GM23338 (cell line): ENCODE data around the gene CGNL1. TPM values are rescaled to one million over a fixed set of nuclear protein-coding genes. Genes with fewer than 3 reads are reported as not detected.

Experiments used
- CTCF ChIP-seq, 2 experiments: fragments of 200-600 bp in 1 of 2; sonication (generic) in 1 of 2; conservative IDR thresholded peaks; 2 replicates each; pipeline versions ENCODE4 v1.5.1 to v1.6.1; 2016 to 2017; ENCODE audit warnings: antibody characterized with exemption in 2 of 2, low read depth in 2 of 2, mild to moderate bottlenecking in 2 of 2, moderate library complexity in 1 of 2
- ZNF114 ChIP-seq: fragments of 250-450 bp; sonication (Bioruptor Pico); IDR thresholded peaks from 2 replicates; pipeline ENCODE4 v1.5.0; 2020; ENCODE audit warnings: mild to moderate bottlenecking, moderate library complexity
- polyA plus RNA-seq: library from polyadenylated mRNA; unstranded; fragments of >200 nt; fragmentation: Nextera tagmentation; extraction: Ambion mirVana; gene quantifications from 2 replicates; pipeline ENCODE4 v1.2.1, GENCODE V29; 2016
- total RNA-seq: library from RNA; depleted of rRNA; stranded (reverse); fragments of >200 nt; shearing (Covaris generic); gene quantifications from 2 replicates; pipeline ENCODE4 v1.2.3, GENCODE V29; 2014
- TF ChIP-seq, protein P1 (sequence below): fragments of 250-450 bp; sonication (Bioruptor Pico); IDR thresholded peaks from 2 replicates; pipeline ENCODE4 v1.5.0; 2020; ENCODE audit warnings: mild to moderate bottlenecking, moderate library complexity
- TF ChIP-seq, protein P2 (sequence below): IDR thresholded peaks from one replicate; pipeline ENCODE4 v1.6.1; 2018; ENCODE audit warnings: antibody characterized with exemption; ENCODE audit not compliant: unreplicated experiment

CGNL1 gene
- total and polyA plus RNA-seq, 2 experiments from 2014 or later = 20.0 to 57.8 TPM

DNA sequence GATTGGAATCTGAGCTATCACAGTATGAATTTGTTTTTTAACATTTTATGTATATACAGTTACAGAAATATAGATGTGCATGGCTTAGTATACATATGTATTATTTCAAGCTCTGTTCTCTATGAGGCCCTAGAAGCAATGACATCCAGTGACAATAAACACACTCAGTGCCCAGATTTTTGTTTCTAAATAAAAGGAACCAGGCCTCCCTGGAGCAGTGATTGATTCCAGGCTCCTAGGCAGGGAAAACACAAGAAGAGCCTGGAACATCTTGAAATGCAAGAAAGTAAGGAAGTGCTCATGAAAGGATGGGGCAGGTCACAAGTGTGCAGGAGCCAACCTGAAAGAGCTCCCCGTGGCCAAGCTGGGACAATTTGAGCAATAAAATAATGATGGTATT lies 18.5 kb upstream of the CGNL1 start (continued):
- TF ChIP-seq, protein P1, sequence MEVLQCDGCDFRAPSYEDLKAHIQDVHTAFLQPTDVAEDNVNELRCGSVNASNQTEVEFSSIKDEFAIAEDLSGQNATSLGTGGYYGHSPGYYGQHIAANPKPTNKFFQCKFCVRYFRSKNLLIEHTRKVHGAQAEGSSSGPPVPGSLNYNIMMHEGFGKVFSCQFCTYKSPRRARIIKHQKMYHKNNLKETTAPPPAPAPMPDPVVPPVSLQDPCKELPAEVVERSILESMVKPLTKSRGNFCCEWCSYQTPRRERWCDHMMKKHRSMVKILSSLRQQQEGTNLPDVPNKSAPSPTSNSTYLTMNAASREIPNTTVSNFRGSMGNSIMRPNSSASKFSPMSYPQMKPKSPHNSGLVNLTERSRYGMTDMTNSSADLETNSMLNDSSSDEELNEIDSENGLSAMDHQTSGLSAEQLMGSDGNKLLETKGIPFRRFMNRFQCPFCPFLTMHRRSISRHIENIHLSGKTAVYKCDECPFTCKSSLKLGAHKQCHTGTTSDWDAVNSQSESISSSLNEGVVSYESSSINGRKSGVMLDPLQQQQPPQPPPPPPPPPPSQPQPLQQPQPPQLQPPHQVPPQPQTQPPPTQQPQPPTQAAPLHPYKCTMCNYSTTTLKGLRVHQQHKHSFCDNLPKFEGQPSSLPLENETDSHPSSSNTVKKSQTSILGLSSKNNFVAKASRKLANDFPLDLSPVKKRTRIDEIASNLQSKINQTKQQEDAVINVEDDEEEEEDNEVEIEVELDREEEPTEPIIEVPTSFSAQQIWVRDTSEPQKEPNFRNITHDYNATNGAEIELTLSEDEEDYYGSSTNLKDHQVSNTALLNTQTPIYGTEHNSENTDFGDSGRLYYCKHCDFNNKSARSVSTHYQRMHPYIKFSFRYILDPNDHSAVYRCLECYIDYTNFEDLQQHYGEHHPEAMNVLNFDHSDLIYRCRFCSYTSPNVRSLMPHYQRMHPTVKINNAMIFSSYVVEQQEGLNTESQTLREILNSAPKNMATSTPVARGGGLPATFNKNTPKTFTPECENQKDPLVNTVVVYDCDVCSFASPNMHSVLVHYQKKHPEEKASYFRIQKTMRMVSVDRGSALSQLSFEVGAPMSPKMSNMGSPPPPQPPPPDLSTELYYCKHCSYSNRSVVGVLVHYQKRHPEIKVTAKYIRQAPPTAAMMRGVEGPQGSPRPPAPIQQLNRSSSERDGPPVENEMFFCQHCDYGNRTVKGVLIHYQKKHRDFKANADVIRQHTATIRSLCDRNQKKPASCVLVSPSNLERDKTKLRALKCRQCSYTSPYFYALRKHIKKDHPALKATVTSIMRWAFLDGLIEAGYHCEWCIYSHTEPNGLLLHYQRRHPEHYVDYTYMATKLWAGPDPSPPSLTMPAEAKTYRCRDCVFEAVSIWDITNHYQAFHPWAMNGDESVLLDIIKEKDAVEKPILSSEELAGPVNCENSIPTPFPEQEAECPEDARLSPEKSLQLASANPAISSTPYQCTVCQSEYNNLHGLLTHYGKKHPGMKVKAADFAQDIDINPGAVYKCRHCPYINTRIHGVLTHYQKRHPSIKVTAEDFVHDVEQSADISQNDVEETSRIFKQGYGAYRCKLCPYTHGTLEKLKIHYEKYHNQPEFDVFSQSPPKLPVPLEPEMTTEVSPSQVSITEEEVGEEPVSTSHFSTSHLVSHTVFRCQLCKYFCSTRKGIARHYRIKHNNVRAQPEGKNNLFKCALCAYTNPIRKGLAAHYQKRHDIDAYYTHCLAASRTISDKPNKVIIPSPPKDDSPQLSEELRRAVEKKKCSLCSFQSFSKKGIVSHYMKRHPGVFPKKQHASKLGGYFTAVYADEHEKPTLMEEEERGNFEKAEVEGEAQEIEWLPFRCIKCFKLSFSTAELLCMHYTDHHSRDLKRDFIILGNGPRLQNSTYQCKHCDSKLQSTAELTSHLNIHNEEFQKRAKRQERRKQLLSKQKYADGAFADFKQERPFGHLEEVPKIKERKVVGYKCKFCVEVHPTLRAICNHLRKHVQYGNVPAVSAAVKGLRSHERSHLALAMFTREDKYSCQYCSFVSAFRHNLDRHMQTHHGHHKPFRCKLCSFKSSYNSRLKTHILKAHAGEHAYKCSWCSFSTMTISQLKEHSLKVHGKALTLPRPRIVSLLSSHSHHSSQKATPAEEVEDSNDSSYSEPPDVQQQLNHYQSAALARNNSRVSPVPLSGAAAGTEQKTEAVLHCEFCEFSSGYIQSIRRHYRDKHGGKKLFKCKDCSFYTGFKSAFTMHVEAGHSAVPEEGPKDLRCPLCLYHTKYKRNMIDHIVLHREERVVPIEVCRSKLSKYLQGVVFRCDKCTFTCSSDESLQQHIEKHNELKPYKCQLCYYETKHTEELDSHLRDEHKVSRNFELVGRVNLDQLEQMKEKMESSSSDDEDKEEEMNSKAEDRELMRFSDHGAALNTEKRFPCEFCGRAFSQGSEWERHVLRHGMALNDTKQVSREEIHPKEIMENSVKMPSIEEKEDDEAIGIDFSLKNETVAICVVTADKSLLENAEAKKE (CRISPR knock-in tag) = no peak
- TF ChIP-seq, protein P2, sequence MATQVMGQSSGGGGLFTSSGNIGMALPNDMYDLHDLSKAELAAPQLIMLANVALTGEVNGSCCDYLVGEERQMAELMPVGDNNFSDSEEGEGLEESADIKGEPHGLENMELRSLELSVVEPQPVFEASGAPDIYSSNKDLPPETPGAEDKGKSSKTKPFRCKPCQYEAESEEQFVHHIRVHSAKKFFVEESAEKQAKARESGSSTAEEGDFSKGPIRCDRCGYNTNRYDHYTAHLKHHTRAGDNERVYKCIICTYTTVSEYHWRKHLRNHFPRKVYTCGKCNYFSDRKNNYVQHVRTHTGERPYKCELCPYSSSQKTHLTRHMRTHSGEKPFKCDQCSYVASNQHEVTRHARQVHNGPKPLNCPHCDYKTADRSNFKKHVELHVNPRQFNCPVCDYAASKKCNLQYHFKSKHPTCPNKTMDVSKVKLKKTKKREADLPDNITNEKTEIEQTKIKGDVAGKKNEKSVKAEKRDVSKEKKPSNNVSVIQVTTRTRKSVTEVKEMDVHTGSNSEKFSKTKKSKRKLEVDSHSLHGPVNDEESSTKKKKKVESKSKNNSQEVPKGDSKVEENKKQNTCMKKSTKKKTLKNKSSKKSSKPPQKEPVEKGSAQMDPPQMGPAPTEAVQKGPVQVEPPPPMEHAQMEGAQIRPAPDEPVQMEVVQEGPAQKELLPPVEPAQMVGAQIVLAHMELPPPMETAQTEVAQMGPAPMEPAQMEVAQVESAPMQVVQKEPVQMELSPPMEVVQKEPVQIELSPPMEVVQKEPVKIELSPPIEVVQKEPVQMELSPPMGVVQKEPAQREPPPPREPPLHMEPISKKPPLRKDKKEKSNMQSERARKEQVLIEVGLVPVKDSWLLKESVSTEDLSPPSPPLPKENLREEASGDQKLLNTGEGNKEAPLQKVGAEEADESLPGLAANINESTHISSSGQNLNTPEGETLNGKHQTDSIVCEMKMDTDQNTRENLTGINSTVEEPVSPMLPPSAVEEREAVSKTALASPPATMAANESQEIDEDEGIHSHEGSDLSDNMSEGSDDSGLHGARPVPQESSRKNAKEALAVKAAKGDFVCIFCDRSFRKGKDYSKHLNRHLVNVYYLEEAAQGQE = no peak
- TF ChIP-seq ZNF114 (no peak), CTCF (conservative IDR thresholded peaks at IDR 0.05; ENCODE audit: low read depth in 2 of 2) (no peak)
